Activated CD8-positive, alpha-beta memory T cell treated with anti-CD3 and anti-CD28 coated beads, Interleukin-2, amount 50 U/mL, for 1 hour (primary cell): ENCODE measurements around the gene P3H2.

Experiments
- DNase-seq: peaks from one replicate; pipeline ENCODE4 v3.0.0-alpha.2; 2020; ENCODE audit errors: extremely low read depth

The P3H2 gene

DNA sequence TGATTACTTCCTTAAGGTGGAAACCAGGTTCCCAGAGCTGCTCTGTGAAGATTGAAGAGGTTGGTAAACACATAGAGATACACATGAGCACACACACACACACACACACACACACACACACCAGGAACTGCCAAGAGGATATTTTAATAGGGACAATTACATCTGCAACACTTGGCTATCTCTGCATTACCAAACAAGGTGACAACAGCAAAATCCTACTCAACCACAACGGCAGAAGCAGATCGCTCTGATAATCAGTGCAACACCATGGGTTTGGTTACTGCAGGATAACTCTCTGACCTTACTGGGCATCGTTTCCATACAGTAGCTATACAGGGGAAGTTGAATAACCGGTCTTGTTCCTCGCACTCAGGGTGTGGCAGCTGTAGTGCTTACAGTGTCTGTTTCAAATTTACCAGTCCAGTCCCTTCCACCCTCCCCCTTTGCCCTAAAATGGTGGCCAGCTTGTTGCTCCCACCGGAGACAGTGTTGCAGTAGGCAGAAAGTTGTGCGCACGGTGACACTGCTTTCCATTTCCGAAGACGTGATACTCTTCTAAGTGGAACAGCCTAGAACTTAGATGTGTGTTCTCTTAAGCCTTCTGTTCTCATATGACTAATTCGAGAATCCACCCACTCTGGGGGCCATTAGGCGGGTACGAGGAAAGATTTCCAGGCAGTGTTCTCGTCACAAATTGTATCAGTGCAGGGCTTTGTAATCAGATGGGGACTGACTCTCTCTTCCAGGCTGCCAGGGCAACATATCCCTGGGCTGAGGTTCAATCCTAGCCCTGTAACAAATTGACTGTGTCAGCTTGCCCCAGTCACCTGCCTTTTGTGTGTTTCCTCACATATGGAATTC, 176.2 kb downstream of the P3H2 start:
- DNase-seq: no peak

DNA sequence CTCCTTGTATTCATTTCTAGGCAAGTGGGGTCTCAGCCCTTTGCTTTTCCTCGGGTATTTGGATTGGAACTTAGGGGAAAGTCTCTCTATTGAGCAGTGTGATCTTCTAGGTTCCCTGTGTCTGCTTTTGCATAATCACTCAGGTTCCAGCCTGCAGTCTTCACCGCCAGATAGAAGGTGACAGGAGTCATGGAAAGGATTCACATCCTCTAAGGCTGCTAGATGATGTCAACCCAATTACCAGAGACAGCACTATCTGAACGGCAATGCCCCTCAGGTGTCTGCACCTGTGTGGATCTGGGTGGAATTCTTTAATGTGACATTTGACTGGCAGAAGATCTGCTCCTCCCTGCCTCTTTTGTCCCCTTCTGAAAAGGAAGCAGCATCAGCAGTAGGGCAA, 177.7 kb downstream of the P3H2 start:
- no peak for DNase-seq

DNA sequence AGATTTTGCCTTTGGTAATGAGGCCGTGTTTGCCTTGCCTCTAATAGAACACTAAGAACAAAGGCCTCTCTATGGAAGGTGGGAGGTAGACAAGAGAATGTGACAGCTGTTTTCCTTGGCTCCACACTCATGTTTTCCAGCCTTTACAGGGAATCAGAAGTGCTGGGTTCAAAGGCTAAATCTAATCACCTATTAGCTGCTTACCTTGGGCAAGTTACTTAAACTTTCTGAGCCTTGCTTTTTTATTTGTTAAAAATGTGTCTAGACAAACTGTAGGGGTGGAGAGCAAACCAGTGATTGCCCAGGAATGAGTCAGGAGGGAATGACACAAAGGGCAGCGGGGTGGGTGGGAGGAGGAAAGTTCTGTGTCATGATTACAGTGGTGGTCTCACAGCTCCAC, 179.0 kb downstream of the P3H2 start:
- DNase-seq: no peak

GRCh38 chr3:189941125-189941524, 179.6 kb downstream of the P3H2 start:
- no peak for DNase-seq

DNA sequence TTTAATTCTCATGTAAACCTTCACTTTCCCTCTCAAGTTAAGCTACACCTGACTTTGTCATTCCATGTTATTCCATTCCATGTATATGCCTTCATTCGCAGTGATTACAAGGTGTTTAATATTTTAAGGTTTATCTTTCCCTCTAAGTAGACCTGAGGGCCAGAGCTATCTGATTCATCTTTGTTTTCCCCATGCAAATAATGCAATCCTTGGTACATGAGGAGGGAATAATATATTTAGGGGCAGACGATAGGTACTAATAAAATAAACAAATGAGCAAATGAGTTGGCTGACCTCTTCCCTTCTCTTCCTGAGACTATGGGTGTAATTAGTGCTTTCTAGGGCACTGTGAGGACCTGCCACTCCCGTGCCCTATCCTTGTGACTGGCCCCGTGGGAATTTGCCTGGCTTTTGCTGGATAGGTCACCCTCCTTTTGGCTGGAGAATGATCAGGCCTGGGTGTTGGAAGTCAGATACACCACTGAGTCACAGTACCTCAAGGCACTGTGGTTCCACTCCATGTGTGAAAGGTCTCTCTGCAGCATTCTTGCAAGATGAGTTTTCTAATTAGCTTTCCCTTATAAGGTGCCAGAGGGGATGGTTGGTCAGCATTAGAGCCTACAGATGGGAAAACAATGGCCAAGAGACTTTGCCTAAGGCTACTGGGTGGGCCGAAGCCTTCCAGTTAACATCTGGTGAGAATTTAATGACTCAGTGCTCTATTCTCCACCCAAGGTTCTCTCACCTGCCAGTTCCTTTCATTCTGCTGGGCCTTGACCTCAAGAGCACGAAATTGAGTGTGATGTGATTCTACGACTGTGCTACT, 183.2 kb downstream of the P3H2 start:
- no peak for DNase-seq

DNA sequence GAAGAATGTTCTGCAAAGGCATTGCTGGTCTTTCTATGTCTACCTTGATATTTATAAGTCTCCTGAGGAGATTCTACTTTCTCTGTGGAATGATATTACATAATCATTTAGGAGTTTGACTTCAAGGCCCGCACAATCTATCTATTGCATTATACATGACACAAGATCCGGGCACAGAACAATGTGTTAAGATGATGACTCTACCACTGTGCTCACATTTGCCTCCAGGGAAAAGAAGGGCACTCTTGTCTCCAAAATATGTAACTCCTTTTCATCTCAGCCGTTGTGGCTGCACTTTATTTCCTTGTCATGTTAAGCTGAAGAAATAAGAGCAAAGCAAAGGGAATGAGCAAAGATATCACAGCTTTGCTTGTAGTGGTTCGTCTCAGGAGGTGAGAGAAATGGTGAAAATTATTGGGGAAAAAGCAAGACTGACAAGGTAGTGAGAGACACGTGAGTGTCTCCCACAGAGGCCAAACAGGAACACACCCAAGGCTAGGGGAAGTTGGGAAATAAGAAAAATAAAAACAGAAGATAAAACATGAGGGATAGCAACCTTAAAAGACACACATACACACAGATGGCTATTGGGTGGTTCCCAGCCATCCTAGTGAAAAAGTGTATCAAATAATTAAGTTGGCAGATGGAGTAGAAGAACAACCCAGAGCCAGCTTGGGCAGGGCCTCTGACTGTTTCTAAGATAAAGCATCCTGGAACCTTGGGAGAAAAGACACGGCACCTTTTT, 184.3 kb downstream of the P3H2 start:
- no peak for DNase-seq

DNA sequence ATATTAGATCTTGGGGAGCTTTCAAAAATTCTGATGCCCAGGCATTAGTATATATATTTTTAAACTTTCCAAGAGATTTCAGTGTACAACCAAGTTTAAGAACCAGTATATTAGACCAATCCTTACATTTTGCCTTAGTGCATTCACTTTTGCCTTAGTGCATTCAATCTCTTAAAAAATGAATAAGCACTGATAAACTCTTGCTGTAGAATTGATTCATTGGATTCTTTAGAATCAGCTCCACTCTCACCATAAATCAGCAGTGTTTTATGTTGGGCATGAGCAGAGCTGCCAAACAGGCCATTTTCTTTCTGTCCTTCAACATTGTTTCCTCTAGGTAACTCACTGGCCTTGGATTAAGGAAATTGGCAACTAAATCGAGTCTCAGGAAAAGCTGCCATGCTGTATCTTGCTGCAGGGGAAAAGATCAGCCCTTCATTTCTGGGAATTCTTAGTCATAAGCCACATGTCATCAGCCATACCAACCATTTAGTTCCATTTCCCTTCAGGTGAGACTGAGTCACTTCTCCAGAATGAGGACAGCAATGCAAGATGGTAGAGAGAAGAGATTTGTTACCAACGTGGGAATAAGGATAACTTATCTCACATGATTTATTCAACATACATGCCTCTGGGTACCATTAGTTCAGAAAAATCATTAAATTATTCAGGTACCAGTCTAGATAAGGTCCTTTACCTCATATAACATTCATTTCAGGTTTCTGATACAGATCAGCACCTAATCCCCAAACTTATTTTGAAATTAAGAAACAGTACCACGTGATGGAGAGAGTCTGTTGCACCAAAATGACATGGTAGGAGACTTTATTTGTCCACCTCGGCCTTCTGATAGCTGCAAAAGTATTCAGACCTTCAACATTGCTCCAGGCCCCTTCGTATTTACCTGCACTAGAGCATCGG, 192.5 kb downstream of the P3H2 start:
- DNase-seq: no peak

DNA sequence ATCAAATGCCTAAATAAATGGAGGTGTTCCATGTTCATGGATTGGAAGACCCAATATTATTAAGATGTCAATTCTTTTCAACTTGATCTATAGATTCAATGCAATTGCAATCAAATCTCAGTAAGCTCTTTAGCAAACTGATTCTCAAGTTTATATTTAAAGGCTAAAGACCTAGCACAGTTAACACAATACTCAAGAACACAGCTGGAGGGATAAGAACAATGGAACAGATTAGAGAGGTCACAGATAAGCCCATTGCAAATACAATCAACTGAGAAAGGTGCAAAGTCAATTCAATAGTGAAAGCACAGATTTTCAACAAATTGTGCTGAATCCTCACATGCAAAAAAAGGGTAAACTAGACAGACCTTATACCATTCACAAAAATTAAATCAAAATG, 198.9 kb downstream of the P3H2 start:
- DNase-seq: no peak

GRCh38 chr3:189914799-189915198, 205.9 kb downstream of the P3H2 start:
- no peak for DNase-seq

DNA sequence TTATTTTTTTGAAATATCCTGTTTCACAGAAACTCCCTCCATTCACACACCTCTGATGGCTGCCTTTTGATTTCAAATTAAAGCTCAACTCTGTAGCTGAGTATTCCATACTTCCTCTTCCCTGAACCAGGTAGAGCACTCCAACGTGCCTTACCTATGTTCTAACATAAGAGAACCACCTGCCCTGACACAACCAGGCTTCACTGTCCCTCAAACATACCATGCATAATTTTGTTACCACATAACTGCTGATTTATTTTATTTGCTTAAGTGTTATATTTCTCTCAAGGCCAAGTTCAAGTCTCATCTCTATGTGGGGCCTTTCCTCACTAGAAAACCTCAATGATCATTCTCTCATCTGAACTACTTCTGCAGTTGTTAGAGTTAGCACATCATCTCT, 209.7 kb downstream of the P3H2 start:
- no peak for DNase-seq

DNA sequence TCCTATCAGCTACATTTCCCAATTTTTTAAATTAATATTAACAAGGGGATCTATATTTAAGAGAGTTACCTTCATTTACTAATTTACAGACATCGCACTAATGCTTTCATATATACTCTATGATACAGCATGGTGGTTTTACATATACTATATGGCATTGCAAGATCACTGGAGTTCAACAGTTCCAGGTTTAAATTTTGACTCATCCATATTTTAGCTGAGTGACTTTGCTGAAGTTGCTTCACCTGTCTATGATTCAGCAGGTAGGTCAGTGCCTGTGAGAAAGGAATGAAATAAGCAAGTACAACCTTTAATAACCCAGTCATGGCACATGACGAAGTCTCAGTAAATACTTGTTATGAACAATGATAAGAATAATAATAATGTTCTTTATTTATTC, 211.1 kb downstream of the P3H2 start:
- DNase-seq: no peak

GRCh38 chr3:189909139-189909538, 211.6 kb downstream of the P3H2 start:
- no peak for DNase-seq

DNA sequence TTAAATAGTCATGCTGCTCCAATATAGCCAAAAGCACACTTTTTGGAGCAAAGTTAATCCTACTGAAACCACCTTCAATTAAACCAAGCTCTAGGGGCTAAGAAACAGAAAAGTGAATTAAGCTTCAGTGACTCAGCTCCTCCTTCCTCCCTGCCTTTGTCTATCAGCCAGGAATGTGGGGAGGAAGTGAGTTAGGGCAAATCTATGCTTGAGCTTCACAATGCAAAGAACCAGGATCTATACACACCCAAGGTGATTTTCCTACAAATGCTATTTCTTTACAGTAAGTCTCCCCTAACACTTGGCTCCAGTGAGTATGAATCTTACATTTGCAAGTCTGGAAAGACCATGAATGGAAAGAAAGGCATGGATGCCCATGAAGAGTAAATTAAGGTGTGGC, 212.1 kb downstream of the P3H2 start:
- DNase-seq: no peak

- no peak for DNase-seq
Observed at GRCh38 chr3:189907803-189908202, 212.9 kb downstream of the P3H2 start.
